T-helper 9 cell (primary cell): ENCODE results near the gene TBL1X.

ENCODE experiments used
- DNase-seq: peaks from one replicate; pipeline ENCODE4 v3.0.0-alpha.2; 2020

The TBL1X gene

DNA sequence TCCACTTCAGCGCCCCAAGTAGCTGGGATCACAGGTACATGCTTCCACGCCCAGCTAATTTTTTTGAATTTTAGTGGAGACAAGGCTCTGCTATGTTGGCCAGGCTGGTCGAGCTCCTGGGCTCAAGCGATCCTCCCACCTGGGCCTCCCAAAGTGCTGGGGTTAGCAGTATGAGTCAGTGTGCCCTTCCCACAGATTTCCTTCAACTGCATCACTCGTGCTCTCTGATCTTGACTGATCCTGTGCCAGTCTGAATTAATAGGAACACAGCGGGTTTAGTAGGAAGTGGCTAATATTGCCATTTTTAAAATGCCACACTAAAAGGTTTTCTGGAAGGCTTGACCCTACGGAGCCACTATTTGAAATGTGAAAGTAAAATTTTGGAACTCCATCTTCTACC is 317.1 kb downstream of the TBL1X start:
- DNase-seq, result no peak

DNA sequence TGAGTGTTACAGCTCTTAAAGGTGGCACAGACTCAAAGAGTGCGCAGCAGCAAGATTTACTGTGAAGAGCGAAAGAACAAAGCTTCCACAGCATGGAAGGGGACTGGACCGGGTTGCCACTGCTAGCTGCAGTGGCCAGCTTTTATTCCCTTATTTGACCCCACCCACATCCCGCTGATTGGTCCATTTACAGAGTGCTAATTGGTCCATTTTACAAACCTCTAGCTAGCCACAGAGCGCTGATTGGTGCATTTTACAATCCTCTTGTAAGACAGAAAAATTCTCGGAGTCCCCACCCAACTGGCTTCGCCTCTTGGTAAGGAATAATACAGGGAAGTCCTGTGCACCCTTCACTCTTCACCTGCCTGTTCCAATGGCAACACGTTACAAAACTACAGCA is 319.5 kb downstream of the TBL1X start:
- DNase-seq, result no peak

DNA sequence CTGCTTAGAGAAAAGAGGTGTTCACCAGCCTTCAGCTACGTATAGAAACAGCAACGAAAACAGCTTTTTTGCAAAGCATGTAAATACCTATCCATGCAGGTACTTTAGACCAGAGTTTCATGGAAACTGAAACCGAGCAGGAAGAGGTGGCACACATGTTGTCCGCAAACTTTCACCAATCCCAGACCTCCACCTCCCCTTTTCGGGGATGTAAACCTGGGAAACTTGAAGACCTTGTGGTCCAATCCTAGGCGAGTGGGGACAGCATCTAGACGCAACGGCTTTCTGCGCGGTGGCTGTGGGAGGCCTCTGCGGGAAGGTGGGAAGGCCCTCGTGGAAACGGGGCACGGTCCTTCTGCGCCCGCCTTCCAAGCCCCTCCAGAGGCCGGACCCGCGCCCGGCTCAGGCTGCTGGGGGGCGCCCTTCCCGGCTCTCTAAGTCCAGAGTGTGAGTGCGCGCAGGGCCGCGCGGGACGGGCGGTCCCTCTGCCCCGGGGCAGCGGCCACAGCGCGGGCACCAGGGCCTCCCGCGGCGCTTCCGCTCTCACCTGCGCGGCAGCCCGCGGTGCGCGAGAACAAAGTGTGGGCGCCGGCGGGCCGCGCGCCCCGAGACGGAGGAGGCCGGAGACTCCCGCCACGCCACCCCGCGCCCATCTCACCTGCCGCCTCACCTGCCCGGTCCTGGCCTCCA is 320.5 kb downstream of the TBL1X start:
- DNase-seq, result no peak

DNA sequence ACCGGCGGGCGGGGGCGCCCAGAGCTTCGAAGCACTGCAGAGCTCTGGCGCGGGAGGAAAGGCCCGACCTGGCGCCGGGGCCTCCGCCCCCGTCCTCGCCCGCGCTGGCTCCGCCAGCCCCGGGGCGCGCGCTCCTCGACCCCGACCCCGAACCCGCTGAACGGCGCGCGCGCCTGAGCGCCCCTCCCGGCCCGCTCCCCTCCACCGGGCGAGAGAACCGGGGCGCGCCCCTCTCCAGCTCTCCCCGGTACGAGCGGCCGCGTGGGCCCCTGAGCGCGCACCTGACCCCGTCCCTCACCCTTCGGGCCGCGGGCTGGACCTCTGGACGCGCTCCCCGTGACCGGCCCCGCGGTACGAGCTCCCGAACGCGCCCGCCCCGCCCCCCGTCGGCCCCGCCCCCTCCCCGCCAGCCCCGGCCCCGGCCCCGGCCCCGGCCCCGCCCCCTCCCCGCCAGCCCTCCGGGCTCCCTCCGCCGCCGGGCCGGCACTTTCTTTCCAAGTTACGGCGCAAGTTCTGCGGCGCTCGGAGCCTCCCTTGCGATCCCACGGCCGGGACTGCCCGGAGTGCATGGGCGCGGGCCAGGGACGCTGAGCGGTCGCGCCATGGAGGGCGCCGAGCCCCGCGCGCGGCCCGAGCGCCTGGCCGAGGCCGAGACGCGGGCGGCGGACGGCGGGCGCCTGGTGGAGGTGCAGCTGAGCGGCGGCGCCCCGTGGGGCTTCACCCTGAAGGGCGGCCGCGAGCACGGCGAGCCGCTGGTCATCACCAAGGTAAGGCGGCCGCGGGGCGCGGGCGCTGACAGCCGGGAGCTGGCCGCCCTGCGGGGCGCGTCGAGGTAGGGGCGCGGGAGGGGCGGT is 321.3 kb downstream of the TBL1X start, which contains the start of gene SHROOM2:
Gene SHROOM2, plus strand, starts transcription at position 486 of the 854 bp plus-strand sequence. Its CDS starts 117 bp downstream, at position 603.
- DNase-seq, result no peak

DNA sequence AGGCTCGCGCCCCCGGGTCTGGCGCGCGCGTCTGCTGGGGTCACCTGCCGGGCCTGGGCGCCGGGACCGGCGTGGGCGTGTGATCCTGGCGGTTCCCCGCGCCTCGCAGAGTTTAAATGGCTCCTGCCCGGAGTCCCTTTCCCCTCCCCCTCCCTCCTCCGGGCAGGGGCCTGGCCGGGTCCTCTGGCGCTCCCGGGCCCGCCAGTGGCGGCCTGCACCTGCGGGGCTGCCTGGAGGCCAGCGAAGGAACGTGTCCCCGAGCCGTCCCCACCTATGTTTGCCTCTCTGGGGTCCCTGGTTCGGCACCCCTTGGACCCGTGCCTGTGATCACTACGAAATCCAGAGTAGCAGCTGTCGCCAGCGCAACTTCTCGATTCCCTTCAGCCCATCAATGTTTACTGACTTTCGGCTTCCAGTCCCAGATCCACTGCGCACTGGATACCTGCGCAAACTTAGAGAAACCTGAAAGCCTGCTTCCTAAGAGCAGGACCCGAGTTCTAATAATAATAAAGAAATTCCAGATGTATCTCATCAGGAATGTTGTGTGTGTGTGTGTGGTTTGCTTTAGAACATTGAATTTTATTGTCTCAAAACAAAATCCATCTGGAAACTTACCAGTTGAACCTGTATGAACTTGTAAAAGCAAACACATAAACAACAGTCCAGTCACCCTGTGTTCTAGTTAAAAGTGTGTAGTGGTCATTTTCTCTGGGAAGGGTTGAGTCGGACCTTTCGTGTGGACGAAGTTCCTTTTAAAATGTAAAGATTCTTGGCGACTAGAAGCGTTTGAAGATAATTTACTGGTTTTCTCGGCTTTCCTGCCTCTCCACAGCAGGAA is 322.2 kb downstream of the TBL1X start:
- DNase-seq, result no peak

DNA sequence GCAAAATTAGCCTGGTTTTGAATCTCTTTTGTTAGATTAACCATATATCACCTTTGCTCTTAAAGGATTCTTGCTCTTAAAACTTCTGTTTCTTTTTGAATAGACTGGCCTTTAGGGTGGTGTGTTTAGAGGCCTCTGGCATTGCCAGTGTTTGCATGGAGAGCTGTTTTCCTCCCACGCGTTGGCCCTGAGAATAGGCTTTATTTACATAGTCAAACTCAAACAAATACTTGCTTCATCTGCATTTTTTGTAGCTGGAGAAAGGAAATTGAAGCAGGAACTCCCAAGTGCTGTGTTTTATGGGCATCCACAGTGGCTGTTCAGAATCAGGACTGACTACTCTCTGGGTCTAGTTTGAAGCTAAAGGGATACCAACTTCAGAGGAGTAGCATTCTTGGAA is 324.1 kb downstream of the TBL1X start:
- DNase-seq, result no peak

DNA sequence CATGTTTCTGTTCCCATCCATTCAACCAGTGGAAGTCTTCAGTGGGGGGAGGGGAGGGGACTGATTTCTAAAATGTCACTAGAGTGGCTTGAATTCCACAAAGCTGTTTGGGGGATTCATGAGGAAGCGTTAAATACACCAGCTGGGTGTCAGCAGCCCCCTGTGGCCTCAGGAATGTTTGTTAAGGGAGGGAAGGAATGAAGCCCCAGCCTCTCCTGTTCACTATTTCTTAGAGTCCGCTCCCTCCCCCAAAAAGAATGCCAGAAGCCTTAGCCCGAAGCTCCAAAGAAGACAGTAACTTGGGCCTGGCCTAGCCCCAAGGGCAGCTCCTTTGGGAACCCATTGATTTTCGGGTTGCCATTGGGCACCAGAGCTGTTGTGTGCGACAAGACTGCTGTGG is 324.7 kb downstream of the TBL1X start:
- no peak for DNase-seq
